Neutrophil (primary cell): Measurements from ENCODE around the gene DUSP1.

Experiments
- H3K27ac ChIP-seq: fragments of 200-600 bp; sonication (generic); 2 replicates; pipeline ENCODE4 v1.5.1; 2016; ENCODE audit warnings: mild to moderate bottlenecking, moderate library complexity
- H3K27me3 ChIP-seq: fragments of 200-600 bp; sonication (generic); 2 replicates; pipeline ENCODE4 v1.6.0; 2016; ENCODE audit warnings: mild to moderate bottlenecking
- H3K36me3 ChIP-seq: fragments of 200-600 bp; sonication (generic); 2 replicates; pipeline ENCODE4 v1.5.1; 2017
- H3K4me1 ChIP-seq, 2 experiments: fragments of 200-600 bp in 1 of 2; sonication (generic) in 1 of 2; 1 replicate in 1 of 2; 2 replicates in 1 of 2; pipeline versions ENCODE4 v1.5.1 to v1.6.1; 2013 to 2016; ENCODE audit warnings: low read depth in 1 of 2, low read length in 1 of 2, mild to moderate bottlenecking in 1 of 2, moderate library complexity in 1 of 2; ENCODE audit not compliant: control insufficient read depth in 1 of 2, insufficient read depth in 1 of 2
- H3K4me3 ChIP-seq, 2 experiments: fragments of 200-600 bp in 1 of 2; sonication (generic) in 1 of 2; 1 replicate in 1 of 2; 2 replicates in 1 of 2; pipeline ENCODE4 v1.5.1; 2013 to 2016; ENCODE audit warnings: low read depth in 1 of 2, low read length in 1 of 2, mild to moderate bottlenecking in 1 of 2, moderate library complexity in 1 of 2
- H3K9me3 ChIP-seq: fragments of 200-600 bp; sonication (generic); 2 replicates; pipeline ENCODE4 v1.5.1; 2016
- CTCF ChIP-seq: fragments of 200-600 bp; sonication (generic); IDR thresholded peaks from 2 replicates; pipeline ENCODE4 v1.5.1; 2016; ENCODE audit warnings: antibody characterized with exemption

The DUSP1 gene

GRCh38 chr5:172746725-172747124, 24.3 kb downstream of the DUSP1 start:
- Histone ChIP-seq H3K4me3 (no peak overlapping the region), H3K9me3 (no peaks in the 10 kb centered on the region), H3K27ac (no peak overlapping the region), H3K27me3 (peaks cover 6% of the 10 kb centered on the region), H3K4me1 (no peaks in the 10 kb centered on the region), H3K36me3 (no peaks in the 10 kb centered on the region)
- no peak for TF ChIP-seq CTCF

GRCh38 chr5:172745838-172746237, 25.2 kb downstream of the DUSP1 start:
- Histone ChIP-seq H3K9me3 (no peaks in the 10 kb centered on the region), H3K4me1 (peaks cover under 1 to 2% of the 10 kb centered on the region in 2 experiments), H3K4me3 (no peak overlapping the region), H3K27ac (no peak overlapping the region), H3K27me3 (no peaks in the 10 kb centered on the region), H3K36me3 (no peaks in the 10 kb centered on the region)
- no peak for TF ChIP-seq CTCF

GRCh38 chr5:172745406-172745805, 25.6 kb downstream of the DUSP1 start:
- H3K27me3 ChIP-seq, result no peaks in the 10 kb centered on the region
- H3K4me1 ChIP-seq, result peaks cover 5 to 7% of the 10 kb centered on the region in 2 experiments
- no peaks in the 10 kb centered on the region for H3K36me3 ChIP-seq
- H3K27ac ChIP-seq, result no peak overlapping the region
- H3K4me3 ChIP-seq, result no peak overlapping the region
- TF ChIP-seq CTCF, result no peak
- H3K9me3 ChIP-seq, result no peaks in the 10 kb centered on the region

- peaks cover 8 to 10% of the 10 kb centered on the region in 2 experiments for H3K4me1 ChIP-seq
- no peaks in the 10 kb centered on the region for H3K36me3 ChIP-seq
- H3K27ac ChIP-seq, result no peak overlapping the region
- H3K9me3 ChIP-seq, result no peaks in the 10 kb centered on the region
- no peaks in the 10 kb centered on the region for H3K27me3 ChIP-seq
- H3K4me3 ChIP-seq, result no peak overlapping the region
- no peak for TF ChIP-seq CTCF
Measured at GRCh38 chr5:172744123-172745104, 26.6 kb downstream of the DUSP1 start.

GRCh38 chr5:172743112-172743959, 27.7 kb downstream of the DUSP1 start:
- no peak for TF ChIP-seq CTCF
- H3K9me3 ChIP-seq, result no peaks in the 10 kb centered on the region
- H3K27ac ChIP-seq, result no peak overlapping the region
- H3K36me3 ChIP-seq, result no peaks in the 10 kb centered on the region
- H3K27me3 ChIP-seq, result no peaks in the 10 kb centered on the region
- H3K4me3 ChIP-seq, result no peak overlapping the region
- H3K4me1 ChIP-seq, result peaks cover 8 to 10% of the 10 kb centered on the region in 2 experiments
